Cerebellar cortex (tissue), 1 donor: ENCODE data around the gene BCL2.

ENCODE experiments used
- DNase-seq: peaks from one replicate; pipeline ENCODE4 v3.0.0-alpha.2; 2015; ENCODE audit warnings: low spot score

The BCL2 gene

GRCh38 chr18:63326011-63326410 is 6.4 kb upstream of the BCL2 start:
- DNase-seq, result no peak

DNA sequence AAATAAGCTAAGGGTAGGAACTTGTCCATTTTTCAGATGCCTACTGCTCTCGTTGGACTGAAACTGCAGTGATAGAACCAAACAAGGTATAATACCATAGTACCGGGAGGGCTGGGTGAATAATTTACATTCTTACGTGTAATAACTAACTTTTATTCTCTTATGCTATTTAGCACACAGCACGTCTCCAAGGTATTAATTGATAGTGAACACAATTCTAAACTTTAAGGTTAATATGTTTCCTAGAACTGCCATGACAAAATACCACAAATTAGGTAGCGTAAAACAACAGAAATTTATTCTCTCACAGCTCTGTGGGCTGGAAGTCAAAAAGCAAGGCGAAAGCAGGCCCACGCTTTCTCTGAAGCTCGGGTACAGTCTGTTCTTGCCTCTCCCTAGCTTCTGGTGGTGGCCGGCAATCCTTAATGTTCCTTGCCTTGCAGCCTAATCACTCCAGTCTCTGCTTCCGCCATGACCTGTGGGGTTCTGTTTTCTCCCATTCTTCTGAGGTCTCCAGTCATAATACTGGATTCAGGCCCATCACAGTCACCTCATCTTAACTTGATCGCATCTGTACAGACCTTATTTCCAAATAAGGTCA is 5.6 kb upstream of the BCL2 start:
- no peak for DNase-seq

DNA sequence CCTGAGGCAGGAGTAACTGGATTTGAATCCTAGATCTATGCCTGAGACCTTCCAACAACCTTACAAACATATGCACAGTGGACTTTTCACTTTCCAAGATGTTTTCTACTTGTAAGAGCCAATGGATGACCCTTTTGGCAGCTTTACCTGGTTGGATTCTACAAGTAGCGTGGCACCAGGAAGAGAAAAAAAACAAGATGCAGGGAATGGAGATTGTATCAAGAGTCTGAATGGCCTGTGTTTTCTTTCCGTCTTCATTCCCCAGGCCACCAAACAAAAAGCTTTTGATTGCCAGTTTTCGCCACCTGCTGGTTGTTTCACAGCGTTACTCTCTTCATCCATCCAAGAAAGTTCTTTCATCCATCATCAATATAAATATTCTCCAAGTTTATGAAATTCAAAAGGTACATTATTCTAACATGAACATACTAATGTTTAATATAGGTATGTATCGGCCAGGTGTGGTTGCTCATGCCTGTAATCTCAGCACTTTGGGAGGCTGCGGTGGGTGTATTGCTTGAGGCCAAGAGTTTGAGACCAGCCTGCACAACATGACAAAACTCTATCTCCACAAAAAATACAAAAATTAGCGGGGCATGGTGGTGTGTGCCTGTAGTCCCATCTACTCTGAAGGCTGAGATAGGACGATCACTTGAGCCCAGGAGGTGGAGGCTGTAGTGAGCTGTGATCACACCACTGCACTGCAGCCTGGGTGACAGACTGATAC is 3.5 kb upstream of the BCL2 start:
- DNase-seq, result peak; percentile 87

DNA sequence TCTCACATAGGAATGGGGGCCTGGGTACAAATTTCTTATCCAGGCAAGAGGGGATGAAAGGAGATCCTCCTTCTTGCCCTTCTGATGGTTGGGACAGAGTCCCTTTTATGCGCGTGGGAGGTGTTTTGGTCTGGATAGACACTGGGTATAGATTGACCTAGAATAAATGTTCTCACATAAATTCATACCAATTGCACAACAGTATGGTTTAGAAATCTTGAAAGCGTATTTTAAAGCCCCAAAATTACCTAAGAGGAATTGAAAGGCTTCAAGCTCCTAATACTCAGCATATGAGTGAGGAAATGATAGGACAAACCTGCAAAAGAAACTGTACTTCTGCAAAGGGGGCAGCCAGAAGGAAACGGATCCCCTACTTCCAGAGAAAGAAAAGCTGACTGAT is 2.6 kb upstream of the BCL2 start:
- DNase-seq, result no peak

GRCh38 chr18:63321291-63321690 is 1.7 kb upstream of the BCL2 start:
- DNase-seq, result peak; percentile 29

GRCh38 chr18:63320975-63321265 is 1.4 kb upstream of the BCL2 start:
- DNase-seq, result no peak

- DNase-seq, result peak; percentile 83
Measured at GRCh38 chr18:63320123-63320974, 780 bp upstream of the BCL2 start.

DNA sequence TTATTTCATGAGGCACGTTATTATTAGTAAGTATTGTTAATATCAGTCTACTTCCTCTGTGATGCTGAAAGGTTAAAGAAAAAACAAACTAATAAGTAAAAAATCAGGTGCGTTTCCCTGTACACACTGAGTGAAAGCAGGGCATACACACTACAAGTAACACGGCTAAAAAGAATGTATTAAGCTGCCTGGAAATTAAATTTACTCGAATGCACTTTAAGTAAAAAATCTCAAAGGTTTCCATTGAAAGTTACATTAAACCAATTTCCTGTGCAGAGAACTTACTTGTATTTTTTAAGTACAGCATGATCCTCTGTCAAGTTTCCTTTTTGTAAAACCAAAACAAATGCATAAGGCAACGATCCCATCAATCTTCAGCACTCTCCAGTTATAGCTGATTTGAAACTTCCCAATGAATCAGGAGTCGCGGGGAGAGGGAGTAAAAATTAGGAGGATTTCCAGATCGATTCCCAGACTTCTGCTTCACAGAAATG is 633 bp downstream of the BCL2 start:
- DNase-seq, result no peak

DNA sequence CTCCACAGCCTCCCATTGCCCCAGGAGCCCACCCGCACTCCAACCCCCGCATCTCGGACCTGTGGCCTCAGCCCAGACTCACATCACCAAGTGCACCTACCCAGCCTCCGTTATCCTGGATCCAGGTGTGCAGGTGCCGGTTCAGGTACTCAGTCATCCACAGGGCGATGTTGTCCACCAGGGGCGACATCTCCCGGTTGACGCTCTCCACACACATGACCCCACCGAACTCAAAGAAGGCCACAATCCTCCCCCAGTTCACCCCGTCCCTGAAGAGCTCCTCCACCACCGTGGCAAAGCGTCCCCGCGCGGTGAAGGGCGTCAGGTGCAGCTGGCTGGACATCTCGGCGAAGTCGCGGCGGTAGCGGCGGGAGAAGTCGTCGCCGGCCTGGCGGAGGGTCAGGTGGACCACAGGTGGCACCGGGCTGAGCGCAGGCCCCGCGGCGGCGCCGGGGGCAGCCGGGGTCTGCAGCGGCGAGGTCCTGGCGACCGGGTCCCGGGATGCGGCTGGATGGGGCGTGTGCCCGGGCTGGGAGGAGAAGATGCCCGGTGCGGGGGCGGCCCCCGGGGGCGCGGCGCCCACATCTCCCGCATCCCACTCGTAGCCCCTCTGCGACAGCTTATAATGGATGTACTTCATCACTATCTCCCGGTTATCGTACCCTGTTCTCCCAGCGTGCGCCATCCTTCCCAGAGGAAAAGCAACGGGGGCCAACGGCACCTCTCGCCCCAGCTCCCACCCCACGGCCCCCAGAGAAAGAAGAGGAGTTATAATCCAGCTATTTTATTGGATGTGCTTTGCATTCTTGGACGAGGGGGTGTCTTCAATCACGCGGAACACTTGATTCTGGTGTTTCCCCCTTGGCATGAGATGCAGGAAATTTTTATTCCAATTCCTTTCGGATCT is 1.3 kb downstream of the BCL2 start:
- DNase-seq, result peak; percentile 78

DNA sequence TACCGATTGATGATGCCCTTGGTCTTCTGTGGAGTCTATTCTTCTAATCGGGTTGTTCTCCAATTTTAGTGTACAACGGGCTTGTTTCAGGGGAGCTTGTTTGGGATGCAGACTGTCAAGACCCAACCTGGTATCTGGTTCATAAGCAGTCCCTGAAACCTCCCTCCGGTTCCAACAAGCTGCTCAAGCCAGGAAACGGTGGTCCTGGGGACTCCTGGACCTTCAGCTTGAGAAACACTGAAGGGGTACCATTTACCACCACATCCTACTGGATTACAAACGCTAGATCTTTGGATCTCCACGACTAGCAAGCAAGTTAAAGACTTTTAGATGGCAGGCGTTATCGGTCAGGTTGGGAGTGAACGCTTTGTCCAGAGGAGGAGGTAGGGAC is 2.0 kb downstream of the BCL2 start:
- DNase-seq, result peak; percentile 16

GRCh38 chr18:63316612-63317555 is 2.7 kb downstream of the BCL2 start:
- DNase-seq, result no peak

DNA sequence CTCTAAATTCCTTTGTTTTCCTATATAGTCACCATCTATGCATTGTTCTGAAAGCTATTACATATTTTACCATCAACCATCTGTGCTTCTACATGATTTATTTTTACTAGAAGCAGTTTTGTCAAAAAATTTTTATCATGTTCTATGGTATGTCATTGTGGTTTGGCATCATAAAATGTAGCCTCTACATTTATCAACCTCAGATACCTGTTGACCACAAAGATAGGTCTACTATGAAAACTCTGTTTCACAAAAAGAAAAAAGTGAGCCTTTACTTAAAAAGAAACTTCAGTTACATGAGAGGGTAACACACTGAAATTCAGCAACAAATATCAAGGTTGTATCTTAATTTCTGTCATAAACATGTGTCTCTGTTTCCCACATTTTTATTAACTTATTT is 3.7 kb downstream of the BCL2 start:
- no peak for DNase-seq

- DNase-seq, result peak; percentile 24
Measured at GRCh38 chr18:63315131-63315662, 4.4 kb downstream of the BCL2 start.

DNA sequence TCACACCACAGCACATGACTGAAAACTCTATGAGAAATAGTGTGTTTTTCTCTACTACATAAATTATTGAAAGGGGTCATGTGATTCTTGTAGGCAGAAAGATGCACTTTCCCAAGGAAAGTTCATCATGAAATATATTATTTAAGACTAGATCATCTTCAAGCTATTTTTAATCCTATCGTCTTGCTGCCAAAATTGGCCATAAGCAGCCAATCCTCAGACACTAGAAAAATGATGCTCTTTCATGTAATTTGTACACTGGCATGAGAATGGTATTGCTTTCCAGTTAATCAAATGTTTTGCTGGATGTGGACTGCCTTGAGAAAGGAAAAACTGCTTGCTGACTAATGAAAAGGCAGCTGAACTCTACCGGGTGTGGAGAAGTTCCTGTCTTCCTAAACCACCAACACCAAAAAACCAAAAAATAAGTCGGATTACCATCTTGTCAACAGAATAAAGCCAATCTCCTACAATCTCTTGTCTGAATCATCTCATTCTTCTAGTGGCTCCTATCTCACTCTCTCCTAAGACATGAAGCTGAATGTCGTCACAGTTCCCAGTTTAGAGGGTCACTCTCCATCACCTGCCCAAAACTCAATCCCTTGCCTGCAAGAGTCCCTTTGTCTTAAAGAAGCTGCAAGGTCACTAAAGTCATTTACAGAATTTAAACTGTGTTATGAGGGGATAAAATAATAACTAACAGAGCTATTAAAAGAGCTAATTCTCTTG is 5.3 kb downstream of the BCL2 start:
- no peak for DNase-seq

GRCh38 chr18:63313396-63313917 is 6.1 kb downstream of the BCL2 start:
- DNase-seq, result no peak

DNA sequence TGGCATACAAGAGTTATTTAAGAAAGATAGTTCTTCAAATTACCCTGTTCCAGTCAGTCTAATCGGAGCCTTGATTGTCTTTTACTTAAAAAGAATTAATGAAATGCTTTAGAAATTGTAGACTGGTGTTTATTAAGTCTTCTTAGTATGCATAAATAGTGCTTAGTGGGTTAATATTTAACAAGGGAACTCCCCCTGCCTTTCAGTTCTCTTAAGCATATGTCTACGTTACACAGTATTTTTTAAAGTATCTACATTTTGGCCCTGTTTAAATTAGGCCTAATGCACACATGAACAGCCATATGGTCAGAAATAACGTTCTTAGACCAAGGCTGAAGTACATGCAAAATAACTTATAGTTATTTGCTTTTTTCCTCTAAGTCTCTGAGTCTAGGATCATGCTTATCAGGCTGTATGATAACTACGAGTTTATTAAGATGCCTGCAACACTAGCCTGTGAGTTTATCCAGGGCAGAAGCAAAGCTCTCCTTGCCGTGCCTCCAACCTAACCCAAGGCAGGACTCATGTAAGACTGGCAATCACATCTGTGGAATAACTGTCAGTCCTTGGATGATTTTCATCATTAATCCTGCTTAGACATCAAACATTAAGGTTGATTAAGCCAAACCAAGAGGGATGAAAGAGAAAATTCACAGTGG is 6.7 kb downstream of the BCL2 start:
- DNase-seq, result no peak

GRCh38 chr18:63312019-63312409 is 7.6 kb downstream of the BCL2 start:
- DNase-seq, result no peak

DNA sequence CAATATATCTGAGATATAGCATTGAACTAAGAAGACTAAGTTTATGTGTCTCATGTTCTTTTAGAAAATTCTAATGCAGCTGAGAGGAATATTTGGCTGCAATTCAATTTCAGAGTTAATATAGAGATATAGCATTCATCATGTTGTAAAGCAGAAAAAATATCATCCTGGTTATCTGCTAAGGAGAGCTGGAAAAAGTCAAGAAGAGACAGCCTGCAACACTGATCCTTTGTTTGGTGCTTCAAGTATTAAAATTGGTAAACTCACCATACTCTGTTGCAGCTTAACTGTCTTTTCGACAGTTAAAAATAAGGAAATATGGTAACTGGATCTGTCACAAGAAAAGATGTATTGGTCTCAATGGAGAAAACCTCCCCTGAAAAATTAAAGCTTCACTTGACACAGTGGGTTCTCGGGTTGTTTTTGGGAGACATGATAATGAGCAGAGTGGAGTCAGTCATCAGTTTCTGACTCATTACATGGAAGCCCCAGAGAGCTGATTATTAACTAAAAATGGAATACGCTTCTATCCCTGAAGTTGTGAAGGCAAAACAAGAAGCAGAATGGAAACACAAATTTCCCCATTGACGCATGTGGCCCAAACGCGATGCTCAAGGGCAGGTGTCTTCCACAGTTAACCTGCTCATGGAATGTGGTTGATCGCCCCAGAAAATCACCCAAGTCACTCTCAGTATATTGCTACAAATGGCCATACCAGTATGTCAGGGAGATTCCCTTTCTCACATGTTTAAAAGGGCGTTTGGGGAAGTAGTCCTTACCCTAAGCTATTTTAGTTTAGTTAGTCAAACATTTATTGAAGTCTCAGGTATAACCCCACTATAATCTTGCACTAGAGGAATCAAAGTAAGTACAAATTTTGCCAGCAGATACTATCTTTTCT is 8.2 kb downstream of the BCL2 start:
- DNase-seq, result no peak
